ENCODE results near the gene FGF5.

DNA sequence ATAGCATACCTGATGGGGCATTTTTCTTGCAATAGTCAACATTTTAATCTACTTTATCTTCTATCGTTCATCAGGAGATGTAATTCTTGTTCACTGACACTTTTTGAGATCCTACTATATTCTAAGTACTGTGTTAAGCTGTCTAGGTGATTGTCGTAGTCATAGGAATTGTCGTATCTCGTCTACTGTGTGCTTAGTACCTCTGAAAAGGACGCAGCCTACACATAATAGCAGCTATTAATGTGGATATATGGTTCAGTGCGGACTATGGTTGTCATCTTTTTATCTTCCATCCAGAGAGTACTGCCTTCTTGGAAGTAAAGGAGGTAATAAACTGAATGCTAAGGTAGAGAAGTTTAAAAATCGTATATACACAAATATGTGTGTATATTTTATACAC, 47.2 kb downstream of the FGF5 start:
- TF ChIP-seq, protein P1, sequence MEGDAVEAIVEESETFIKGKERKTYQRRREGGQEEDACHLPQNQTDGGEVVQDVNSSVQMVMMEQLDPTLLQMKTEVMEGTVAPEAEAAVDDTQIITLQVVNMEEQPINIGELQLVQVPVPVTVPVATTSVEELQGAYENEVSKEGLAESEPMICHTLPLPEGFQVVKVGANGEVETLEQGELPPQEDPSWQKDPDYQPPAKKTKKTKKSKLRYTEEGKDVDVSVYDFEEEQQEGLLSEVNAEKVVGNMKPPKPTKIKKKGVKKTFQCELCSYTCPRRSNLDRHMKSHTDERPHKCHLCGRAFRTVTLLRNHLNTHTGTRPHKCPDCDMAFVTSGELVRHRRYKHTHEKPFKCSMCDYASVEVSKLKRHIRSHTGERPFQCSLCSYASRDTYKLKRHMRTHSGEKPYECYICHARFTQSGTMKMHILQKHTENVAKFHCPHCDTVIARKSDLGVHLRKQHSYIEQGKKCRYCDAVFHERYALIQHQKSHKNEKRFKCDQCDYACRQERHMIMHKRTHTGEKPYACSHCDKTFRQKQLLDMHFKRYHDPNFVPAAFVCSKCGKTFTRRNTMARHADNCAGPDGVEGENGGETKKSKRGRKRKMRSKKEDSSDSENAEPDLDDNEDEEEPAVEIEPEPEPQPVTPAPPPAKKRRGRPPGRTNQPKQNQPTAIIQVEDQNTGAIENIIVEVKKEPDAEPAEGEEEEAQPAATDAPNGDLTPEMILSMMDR (IDR thresholded peaks at IDR 0.05): no peak
- TF ChIP-seq POLR2A (IDR thresholded peaks at IDR 0.05): no peak
- no peak for TF ChIP-seq EP300 (IDR thresholded peaks at IDR 0.05; ENCODE audit: low read depth)
- TF ChIP-seq POLR2AphosphoS5 (IDR thresholded peaks at IDR 0.05): no peak

Data from transverse colon (tissue), 4 donors.